Gastrocnemius medialis (tissue), 4 donors: ENCODE data around the gene PAPPA2.

Experiments used
- CTCF ChIP-seq, 5 experiments: fragments of 450-650 bp in 3 of 5; fragments of 200-600 bp in 2 of 5; sonication (generic) in 2 of 5; IDR thresholded peaks in 4 of 5; conservative IDR thresholded peaks in 1 of 5; 1 replicate in 4 of 5; 2 replicates in 1 of 5; pipeline ENCODE4 v1.5.1; 2016 to 2019; ENCODE audit warnings: antibody characterized with exemption in 5 of 5, mild to moderate bottlenecking in 3 of 5, moderate library complexity in 3 of 5
- POLR2A ChIP-seq, 2 donors: fragments of 450-650 bp; IDR thresholded peaks; one replicate each; pipeline ENCODE4 v1.6.1; 2017; ENCODE audit warnings: antibody characterized with exemption in 2 of 2, mild to moderate bottlenecking in 2 of 2, moderate library complexity in 2 of 2

GRCh38 chr1:176720838-176721237, 257.9 kb downstream of the PAPPA2 start:
- TF ChIP-seq POLR2A (IDR thresholded peaks at IDR 0.05) (no peak), CTCF (IDR thresholded peaks at IDR 0.05 in 4 of 5, conservative IDR thresholded peaks at IDR 0.05 in 1 of 5) (no peak)
